HS-27A (cell line): Measurements from ENCODE around the gene CBFB.

Source experiments
- DNase-seq: peaks from one replicate; pipeline ENCODE4 v3.0.0-alpha.2; 2012; ENCODE audit warnings: low read depth, missing footprints

CBFB gene

DNA sequence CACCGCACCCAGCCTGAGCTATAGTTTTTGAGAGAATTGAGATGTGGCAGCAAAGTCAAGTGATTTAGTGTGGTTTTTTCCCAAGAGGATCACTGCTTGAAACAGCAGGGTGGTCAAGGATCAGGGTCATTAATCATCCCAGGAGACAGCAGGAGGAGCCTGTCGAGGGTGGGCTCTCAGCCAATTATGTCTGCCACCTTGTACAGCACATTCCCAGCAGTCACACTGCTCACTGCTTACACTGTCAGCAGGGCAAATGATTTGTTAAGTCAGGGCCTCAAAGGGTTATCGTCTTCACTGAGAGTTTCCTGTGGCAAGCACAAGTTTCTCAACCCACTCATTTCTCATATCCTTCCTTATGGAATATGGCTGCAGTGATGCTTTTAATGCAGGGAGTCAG lies 108.7 kb downstream of the CBFB start:
- DNase-seq, result no peak

DNA sequence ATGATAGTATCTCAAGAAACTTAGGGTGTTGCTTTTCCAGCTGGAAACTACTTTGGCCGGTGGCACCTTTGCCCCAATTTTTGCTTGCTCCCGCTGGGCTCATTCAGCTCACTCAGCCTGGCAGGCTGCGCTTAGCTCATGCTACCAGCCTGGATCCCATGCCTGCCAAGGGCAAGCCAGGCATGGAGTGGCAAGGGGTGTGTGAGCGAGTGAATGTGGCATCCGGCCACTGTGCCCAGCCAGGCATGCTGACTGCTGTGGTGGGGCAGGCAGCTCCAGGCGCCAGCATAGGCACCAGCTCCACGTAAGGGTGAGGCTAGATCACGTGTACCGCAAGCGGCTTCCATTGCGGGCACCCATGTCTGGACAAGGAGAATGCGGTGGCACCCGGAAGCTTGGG lies 112.4 kb downstream of the CBFB start:
- DNase-seq, result no peak

DNA sequence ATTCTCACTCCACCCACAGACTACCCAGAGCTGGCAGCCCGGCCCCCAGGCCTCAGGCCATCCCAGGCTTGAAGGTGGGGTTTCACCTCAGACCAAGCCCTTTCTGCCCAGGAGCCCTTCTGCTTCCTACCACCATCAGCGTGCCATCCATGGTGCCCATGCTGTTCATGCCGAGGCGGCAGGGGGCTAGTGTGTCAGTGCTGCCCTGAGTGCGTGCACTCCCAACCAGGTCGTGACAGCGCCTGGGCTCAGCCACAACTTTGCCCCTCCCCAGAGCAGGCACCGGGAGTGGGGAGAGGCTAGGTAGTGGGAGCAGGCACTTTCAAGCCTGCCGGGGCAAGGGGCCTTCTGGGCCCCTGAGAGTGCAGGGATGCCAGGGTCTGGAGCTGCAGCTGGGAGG lies 113.4 kb downstream of the CBFB start:
- DNase-seq, result no peak

DNA sequence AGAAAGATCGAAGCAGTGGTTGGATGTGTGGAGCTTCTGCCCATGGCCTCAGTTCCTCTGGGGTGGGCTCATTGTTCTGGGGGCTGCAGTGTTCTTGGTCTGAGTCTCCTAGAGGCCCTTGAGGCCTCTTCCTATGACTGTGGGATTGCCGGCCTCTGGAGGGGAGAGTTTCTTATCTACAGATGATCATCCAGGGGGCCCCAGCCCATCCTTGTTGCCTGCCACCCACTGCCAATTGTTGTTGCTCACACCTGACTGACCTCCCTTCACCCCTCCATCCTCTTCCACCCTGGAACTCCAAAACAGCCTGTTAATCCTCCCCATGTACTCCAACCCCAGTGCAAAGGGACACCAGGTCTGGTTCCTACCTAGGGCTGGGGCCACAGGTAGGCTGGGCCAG lies 116.0 kb downstream of the CBFB start:
- DNase-seq, result no peak

DNA sequence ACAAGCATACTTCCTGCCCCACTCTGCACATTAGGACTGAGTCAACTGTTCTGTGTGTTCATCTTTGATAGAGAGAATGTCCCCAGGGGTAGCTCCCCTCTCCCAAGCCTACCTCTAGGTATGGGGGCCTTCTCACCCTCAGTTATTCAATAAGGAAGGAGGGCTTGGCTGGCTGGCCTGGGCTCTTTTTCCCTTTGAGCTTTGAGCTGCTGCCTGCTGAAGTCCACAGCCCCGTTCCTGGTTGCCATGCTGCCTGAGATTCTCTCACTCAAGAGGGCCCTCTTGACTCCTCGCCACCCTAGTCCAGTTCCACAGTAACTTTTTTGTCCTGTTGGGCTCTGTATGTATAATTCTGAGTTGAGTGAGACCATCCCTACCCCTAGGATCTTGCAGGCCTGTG lies 116.8 kb downstream of the CBFB start:
- DNase-seq, result no peak

DNA sequence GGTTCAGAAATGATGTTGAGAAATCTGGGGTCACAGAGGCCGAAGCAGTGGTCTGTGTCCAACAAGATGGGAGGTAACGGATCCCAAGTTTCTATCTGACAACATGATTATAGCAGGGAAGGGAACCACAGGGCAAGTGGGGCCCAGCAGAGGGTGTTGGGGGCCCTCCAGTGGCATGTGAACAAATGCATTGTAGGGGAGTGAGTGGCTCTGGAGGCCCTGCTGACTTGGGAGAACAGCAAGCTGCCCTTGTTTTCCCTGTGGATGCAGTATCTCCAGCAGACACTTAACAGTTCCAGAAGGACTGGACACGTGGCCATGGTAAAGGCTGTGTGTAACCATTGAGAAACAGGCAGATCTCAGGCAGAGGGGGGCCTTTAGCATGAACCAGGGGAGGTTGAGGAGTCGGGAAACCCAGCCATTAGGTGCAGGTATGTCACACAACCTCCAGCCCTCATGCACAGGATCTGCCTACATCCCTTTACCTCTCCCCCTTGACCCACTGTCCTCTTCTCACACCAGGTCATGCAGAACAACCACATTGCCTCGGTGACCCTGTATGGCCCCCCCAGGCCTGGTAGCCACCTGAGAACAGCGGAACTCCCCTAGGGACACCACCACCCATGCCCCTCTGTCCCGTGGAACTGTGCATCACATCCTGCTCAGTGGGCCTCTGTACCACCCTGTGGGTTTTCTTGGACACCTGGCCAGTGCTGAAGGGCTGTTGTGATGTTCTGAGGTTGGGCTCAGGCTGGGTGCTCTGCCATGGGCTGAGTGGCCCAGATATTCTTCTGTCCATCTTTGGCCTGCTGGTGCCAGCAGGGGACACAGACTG lies 117.8 kb downstream of the CBFB start:
- DNase-seq, result no peak

DNA sequence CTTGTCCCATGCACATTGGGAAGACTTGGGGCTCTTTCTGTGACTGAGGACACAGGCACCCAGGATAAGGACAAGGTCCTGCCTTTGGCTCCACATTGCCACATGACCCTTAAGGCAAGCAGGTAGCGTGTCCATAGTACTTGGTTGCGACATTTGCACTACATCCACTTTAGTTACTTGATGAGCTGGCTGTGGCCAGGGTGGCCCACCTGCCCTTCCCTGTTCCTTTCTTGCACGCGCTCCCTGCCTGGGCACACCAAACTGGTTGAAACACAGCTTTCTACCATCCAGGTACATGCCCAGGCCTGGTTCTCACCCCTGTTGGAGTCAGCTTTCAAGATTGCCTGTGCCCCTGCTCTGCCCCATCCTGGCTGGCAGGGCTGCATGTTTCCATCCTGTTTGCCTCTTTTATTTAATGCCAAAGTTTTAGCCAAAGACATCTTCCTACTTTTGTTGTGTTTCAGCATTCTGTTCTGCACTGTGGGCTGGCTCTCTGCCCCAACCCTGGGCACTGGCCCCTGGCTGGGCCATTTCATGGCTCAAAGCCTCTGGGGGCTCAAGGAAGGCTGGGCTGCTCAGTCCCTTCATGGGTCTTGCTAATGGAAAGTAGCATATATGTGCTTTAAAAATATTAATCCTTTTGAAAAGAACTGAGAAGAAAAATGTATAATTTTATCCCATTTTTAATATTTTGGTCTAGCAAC lies 118.6 kb downstream of the CBFB start:
- DNase-seq, result no peak

DNA sequence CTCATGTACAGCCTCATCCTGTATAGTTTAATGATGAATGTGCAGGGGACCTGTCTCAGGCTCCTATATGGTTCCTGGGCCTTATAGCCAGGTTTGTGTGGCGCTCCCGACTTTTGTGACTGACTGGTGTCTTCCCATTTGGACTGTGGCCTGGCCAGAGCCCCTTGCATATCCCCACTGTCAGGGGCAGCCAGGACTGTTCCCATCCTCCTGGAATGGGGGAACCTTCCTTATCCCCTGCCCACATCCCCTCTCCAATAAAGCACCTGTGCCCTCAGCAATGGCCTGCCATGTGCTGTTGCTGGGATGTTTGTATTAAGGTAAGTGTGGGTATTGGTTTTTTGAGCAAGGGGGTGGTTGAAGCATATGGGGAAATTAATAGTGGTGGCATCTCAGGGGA lies 119.3 kb downstream of the CBFB start:
- no peak for DNase-seq

DNA sequence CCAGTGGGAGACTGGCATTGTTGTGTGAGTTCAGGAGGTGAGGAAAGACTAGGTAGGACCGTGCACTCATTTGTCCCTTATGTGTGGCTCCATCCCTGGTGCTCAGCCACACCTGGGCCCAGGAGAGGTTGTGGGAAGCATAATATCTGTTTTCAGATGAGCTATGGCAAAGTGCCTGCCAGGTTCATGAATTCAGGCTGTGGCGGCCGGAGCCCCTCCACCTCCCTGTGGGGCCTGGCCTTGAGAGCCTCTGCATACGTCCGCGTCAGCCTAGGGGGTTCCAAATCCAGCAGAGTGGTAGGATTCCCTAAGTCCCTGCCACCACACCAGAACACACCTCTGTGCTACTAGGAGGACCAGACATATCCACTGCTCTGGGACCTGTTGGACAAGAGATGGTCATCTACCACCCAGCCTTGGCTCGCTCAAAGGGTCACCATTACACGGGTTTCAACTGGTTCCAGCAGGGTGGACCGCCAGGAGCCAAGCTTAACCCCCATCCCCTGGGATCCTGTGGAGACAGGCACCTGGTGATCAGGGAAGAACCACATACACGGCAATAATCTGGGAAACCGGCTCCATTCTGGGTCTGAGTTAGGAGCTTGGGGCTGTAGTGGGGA lies 119.8 kb downstream of the CBFB start:
- DNase-seq, result no peak

DNA sequence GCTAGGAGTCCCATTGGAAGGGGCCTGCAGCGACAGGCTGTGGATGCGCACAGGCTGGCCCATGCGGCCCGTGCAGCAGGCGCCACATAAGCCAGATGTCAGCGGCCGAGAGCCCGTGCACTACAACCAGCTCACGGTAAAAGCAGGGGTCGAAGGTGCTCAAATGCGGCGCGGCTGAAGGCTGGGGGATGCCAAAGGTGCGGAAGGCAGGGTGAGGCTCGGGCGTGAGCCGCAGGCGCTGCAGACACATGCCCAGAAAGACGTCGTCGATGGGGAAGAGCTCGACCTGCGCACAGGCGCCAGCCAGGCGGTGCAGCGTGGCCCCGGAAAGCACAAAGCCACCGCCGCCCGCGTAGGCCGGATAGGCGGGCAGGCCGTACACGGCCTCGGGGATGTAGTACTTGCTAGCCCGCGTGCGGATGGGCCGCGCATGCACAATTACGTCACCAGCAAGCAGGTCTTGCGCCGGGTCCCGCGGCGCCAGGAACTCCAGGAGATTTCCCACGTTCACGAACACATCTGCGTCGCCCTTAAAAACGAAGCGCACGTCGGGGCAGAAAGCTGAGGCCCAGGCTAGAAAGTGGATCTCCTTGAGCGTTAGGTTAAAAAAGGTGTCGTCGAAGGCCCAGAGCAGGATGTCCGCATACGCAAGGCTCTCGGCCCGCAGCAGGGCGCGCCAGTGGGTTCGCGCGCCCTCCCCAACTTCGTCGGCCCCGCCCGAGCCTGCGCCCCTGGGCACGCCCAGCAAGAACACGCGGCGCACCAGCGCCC lies 120.5 kb downstream of the CBFB start:
- DNase-seq, result no peak

DNA sequence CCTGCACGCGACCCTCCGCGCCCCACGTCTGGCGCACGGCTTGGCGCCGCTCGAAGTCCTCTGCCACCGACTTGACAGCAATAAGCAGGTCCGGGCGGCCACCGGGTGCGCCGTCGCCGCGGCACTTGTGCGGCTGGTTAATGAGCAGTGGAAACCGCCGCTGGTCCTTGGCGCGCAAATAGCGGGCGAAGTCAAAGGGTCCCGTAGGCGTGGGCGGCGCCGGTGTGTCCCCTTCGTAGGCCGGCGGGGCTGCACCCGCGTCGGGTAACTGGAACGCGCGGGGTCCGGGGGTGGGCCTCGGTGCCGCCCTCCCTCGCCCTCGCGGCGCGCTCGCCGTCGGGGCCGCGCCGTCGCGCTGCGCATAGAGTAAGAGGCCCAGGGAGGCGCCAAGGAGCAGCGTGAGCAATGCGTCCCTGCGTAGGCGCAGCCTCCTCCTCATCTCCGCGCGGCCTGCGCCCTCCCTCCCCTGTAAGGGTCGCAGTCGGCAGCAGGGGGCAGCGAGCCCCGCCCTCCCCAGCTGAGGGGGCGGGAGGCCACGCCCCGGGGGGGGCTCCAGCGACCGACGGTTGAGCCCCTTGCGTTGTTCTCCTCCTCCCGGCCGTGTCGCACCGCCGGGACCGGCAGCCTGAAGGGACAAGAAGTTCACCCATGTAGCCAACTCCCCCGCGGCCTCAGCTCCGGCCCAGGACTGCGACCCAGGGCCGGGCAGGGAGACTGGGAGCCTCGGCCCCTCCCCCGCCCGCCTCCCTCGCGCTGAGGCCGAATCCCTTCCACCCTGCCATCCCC lies 121.3 kb downstream of the CBFB start:
- no peak for DNase-seq
